ENCODE measurements around the gene CPAMD8.
"Not testable (repeated sequence)": the region's sequence is repeated elsewhere in the genome, so short reads cannot be mapped to it uniquely, and the experiment has no call there.

Gene CPAMD8

GRCh38 chr19:17041976-17042375 is 15.4 kb upstream of the CPAMD8 start:
- DNase-seq (ENCODE audit: low read depth in 3 of 3), result no peak

- DNase-seq (ENCODE audit: low read depth in 3 of 3), result no peak
These were observed 11.4 kb upstream of the CPAMD8 start for GRCh38 chr19:17037966-17038500.

- no peak for DNase-seq (ENCODE audit: low read depth in 3 of 3)
These were observed 10.6 kb upstream of the CPAMD8 start for GRCh38 chr19:17037184-17037583.

GRCh38 chr19:17036640-17037039 is 10.0 kb upstream of the CPAMD8 start:
- DNase-seq (ENCODE audit: low read depth in 3 of 3), result no peak

GRCh38 chr19:17035842-17036424 is 9.3 kb upstream of the CPAMD8 start:
- DNase-seq (ENCODE audit: low read depth in 3 of 3), result no peak

GRCh38 chr19:17031741-17032140 is 5.1 kb upstream of the CPAMD8 start:
- no peak for DNase-seq (ENCODE audit: low read depth in 3 of 3)

- DNase-seq (ENCODE audit: low read depth in 3 of 3), result no peak
These were observed 945 bp upstream of the CPAMD8 start for GRCh38 chr19:17027535-17027975.

GRCh38 chr19:17025991-17026658 is 485 bp downstream of the CPAMD8 start:
- DNase-seq (ENCODE audit: low read depth in 3 of 3), result no peak

- no peak for DNase-seq (ENCODE audit: low read depth in 3 of 3)
These were observed 1.2 kb downstream of the CPAMD8 start for GRCh38 chr19:17025361-17025760.

- DNase-seq (ENCODE audit: low read depth in 3 of 3), result not testable (repeated sequence)
These were observed 1.7 kb downstream of the CPAMD8 start for GRCh38 chr19:17024941-17025340.

- no peak for DNase-seq (ENCODE audit: low read depth in 3 of 3)
These were observed 2.8 kb downstream of the CPAMD8 start for GRCh38 chr19:17023805-17024204.

GRCh38 chr19:17022738-17023137 is 3.9 kb downstream of the CPAMD8 start:
- DNase-seq (ENCODE audit: low read depth in 3 of 3), result no peak

GRCh38 chr19:17021793-17022590 is 4.6 kb downstream of the CPAMD8 start:
- no peak for DNase-seq (ENCODE audit: low read depth in 3 of 3)

GRCh38 chr19:17021328-17021727 is 5.3 kb downstream of the CPAMD8 start:
- DNase-seq (ENCODE audit: low read depth in 3 of 3), result no peak

- DNase-seq (ENCODE audit: low read depth in 3 of 3), result no peak
These were observed 5.8 kb downstream of the CPAMD8 start for GRCh38 chr19:17020823-17021222.

GRCh38 chr19:17020385-17020784 is 6.2 kb downstream of the CPAMD8 start:
- DNase-seq (ENCODE audit: low read depth in 3 of 3), result no peak

GRCh38 chr19:17014212-17014861 is 12.3 kb downstream of the CPAMD8 start:
- not testable (repeated sequence) for DNase-seq (ENCODE audit: low read depth in 3 of 3)

GRCh38 chr19:17011485-17011884 is 15.1 kb downstream of the CPAMD8 start:
- no peak for DNase-seq (ENCODE audit: low read depth in 3 of 3)

GRCh38 chr19:17006579-17006978 is 20.0 kb downstream of the CPAMD8 start:
- no peak for DNase-seq (ENCODE audit: low read depth in 3 of 3)

GRCh38 chr19:17005000-17005399 is 21.6 kb downstream of the CPAMD8 start:
- DNase-seq (ENCODE audit: low read depth in 3 of 3), result no peak

- DNase-seq (ENCODE audit: low read depth in 3 of 3), result no peak
These were observed 22.2 kb downstream of the CPAMD8 start for GRCh38 chr19:17004386-17004785.

- no peak for DNase-seq (ENCODE audit: low read depth in 3 of 3)
These were observed 24.2 kb downstream of the CPAMD8 start for GRCh38 chr19:17002455-17002854.

All from stimulated activated CD4-positive, alpha-beta T cell treated with anti-CD3 and anti-CD28 coated beads, TNF-alpha, amount 100 ng/mL, for 4 hours (primary cell).